ENCODE measurements around the gene RILPL2. TPM values are rescaled to one million over a fixed set of nuclear protein-coding genes. Genes with fewer than 3 reads are reported as not detected.
"Not testable (repeated sequence)": the region's sequence is repeated elsewhere in the genome, so short reads cannot be mapped to it uniquely, and the experiment has no call there.

Gene RILPL2
- total RNA-seq = 1.9 TPM

- DNase-seq = peak; percentile 73
Measured at GRCh38 chr12:123436017-123436964, at the start of gene RILPL2. RILPL2 (minus strand) TSS chr12:123436684; CDS start chr12:123436420, 264 bp downstream.

- DNase-seq = no peak
Measured at GRCh38 chr12:123485756-123486155, 49.3 kb upstream of the RILPL2 start.

GRCh38 chr12:123483602-123484248, 47.2 kb upstream of the RILPL2 start:
- DNase-seq = no peak

- no peak for DNase-seq
Measured at GRCh38 chr12:123482876-123483275, 46.4 kb upstream of the RILPL2 start.

- DNase-seq = not testable (repeated sequence)
Measured at GRCh38 chr12:123481251-123481650, 44.8 kb upstream of the RILPL2 start.

- DNase-seq = no peak
Measured at GRCh38 chr12:123479442-123480180, 43.1 kb upstream of the RILPL2 start.

- DNase-seq = no peak
Measured at GRCh38 chr12:123478762-123479161, 42.3 kb upstream of the RILPL2 start.

GRCh38 chr12:123478069-123478468, 41.6 kb upstream of the RILPL2 start:
- no peak for DNase-seq

- DNase-seq = no peak
Measured at GRCh38 chr12:123475246-123475703, 38.8 kb upstream of the RILPL2 start.

GRCh38 chr12:123474485-123475245, 38.2 kb upstream of the RILPL2 start:
- no peak for DNase-seq

- no peak for DNase-seq
Measured at GRCh38 chr12:123472438-123472849, 36.0 kb upstream of the RILPL2 start.

- no peak for DNase-seq
Measured at GRCh38 chr12:123471374-123472068, 35.0 kb upstream of the RILPL2 start.

GRCh38 chr12:123469978-123470377, 33.5 kb upstream of the RILPL2 start:
- DNase-seq = no peak

GRCh38 chr12:123468786-123469185, 32.3 kb upstream of the RILPL2 start:
- no peak for DNase-seq

- no peak for DNase-seq
Measured at GRCh38 chr12:123465084-123465483, 28.6 kb upstream of the RILPL2 start.

- DNase-seq = not testable (repeated sequence)
Measured at GRCh38 chr12:123463174-123463573, 26.7 kb upstream of the RILPL2 start.

GRCh38 chr12:123457980-123458779, 21.7 kb upstream of the RILPL2 start, which contains the start of gene SNRNP35:
SNRNP35 (plus strand) TSS chr12:123458139; CDS start chr12:123465541, 7,402 bp downstream.
- DNase-seq = peak; percentile 82

- no peak for DNase-seq
Measured at GRCh38 chr12:123453165-123453564, 16.7 kb upstream of the RILPL2 start.

- not testable (repeated sequence) for DNase-seq
Measured at GRCh38 chr12:123452276-123452550, 15.7 kb upstream of the RILPL2 start.

GRCh38 chr12:123450636-123451035, 14.2 kb upstream of the RILPL2 start:
- no peak for DNase-seq
